Nephron (organoid): ENCODE data around the gene KIRREL3.

ENCODE experiments used
- H3K27ac Mint-ChIP-seq, 3 experiments: 2 replicates each; pipeline ENCODE4 v1.8.0; 2020; ENCODE audit warnings: mixed read lengths in 3 of 3, mild to moderate bottlenecking in 2 of 3, moderate library complexity in 1 of 3
- H3K27me3 Mint-ChIP-seq: 2 replicates; pipeline ENCODE4 v1.8.0; 2021; ENCODE audit warnings: low read depth, mild to moderate bottlenecking, moderate library complexity, mixed read lengths
- H3K36me3 Mint-ChIP-seq: 2 replicates; pipeline ENCODE4 v1.8.0; 2020; ENCODE audit warnings: low read depth, mixed read lengths
- H3K4me1 Mint-ChIP-seq: 2 replicates; pipeline ENCODE4 v1.8.0; 2020; ENCODE audit warnings: mixed read lengths
- H3K4me3 Mint-ChIP-seq, 3 experiments: 2 replicates each; pipeline ENCODE4 v1.8.0; 2020; ENCODE audit warnings: mild to moderate bottlenecking in 3 of 3, mixed read lengths in 3 of 3, moderate library complexity in 2 of 3
- H3K9me3 Mint-ChIP-seq: 2 replicates; pipeline ENCODE4 v1.8.0; 2020; ENCODE audit warnings: mixed read lengths
- CTCF ChIP-seq, 3 experiments: fragments of 200-600 bp; sonication (generic); IDR thresholded peaks; one replicate each; pipeline ENCODE4 v1.5.0; 2021; ENCODE audit warnings: antibody characterized with exemption in 3 of 3; ENCODE audit not compliant: unreplicated experiment in 3 of 3

The KIRREL3 gene

GRCh38 chr11:126844789-126845188, 155.8 kb downstream of the KIRREL3 start:
- no peaks in the 10 kb centered on the region for H3K36me3 Mint-ChIP-seq
- no peaks in the 10 kb centered on the region for H3K27me3 Mint-ChIP-seq
- no peak overlapping the region for H3K4me3 Mint-ChIP-seq
- H3K27ac Mint-ChIP-seq = peak overlapping the region in 1 of 3 experiments; percentile 62
- TF ChIP-seq CTCF (IDR thresholded peaks at IDR 0.05; ENCODE audit: unreplicated experiment in 3 of 3) = no peak
- peaks cover 3% of the 10 kb centered on the region for H3K9me3 Mint-ChIP-seq
- H3K4me1 Mint-ChIP-seq = peaks cover 9% of the 10 kb centered on the region

- H3K4me1 Mint-ChIP-seq = peaks cover 26% of the 10 kb centered on the region
- H3K27ac Mint-ChIP-seq = peak overlapping the region; percentile 72 to 88 (median 83)
- no peaks in the 10 kb centered on the region for H3K27me3 Mint-ChIP-seq
- peaks cover 3% of the 10 kb centered on the region for H3K9me3 Mint-ChIP-seq
- no peaks in the 10 kb centered on the region for H3K36me3 Mint-ChIP-seq
- no peak overlapping the region for H3K4me3 Mint-ChIP-seq
- TF ChIP-seq CTCF (IDR thresholded peaks at IDR 0.05; ENCODE audit: unreplicated experiment in 3 of 3) = no peak
Observed at GRCh38 chr11:126843096-126843495, 157.5 kb downstream of the KIRREL3 start.

GRCh38 chr11:126841999-126842398, 158.6 kb downstream of the KIRREL3 start:
- Mint-ChIP-seq H3K36me3 (no peaks in the 10 kb centered on the region), H3K27ac (peak overlapping the region; percentile 72 to 88 (median 83)), H3K4me3 (no peak overlapping the region), H3K27me3 (no peaks in the 10 kb centered on the region), H3K4me1 (peaks cover 33% of the 10 kb centered on the region), H3K9me3 (peaks cover 3% of the 10 kb centered on the region)
- TF ChIP-seq CTCF (IDR thresholded peaks at IDR 0.05; ENCODE audit: unreplicated experiment in 3 of 3) = no peak

GRCh38 chr11:126840975-126841374, 159.6 kb downstream of the KIRREL3 start:
- Mint-ChIP-seq H3K4me3 (no peak overlapping the region), H3K4me1 (peaks cover 33% of the 10 kb centered on the region), H3K36me3 (no peaks in the 10 kb centered on the region), H3K9me3 (peaks cover 3% of the 10 kb centered on the region), H3K27me3 (no peaks in the 10 kb centered on the region), H3K27ac (peak overlapping the region in 2 of 3 experiments; percentile 13 to 83)
- TF ChIP-seq CTCF (IDR thresholded peaks at IDR 0.05; ENCODE audit: unreplicated experiment in 3 of 3) = no peak

GRCh38 chr11:126840201-126840886, 160.2 kb downstream of the KIRREL3 start:
- Mint-ChIP-seq H3K4me1 (peaks cover 33% of the 10 kb centered on the region), H3K36me3 (no peaks in the 10 kb centered on the region), H3K9me3 (peaks cover 3% of the 10 kb centered on the region), H3K27ac (peak overlapping the region; percentile 64 to 83 (median 65)), H3K4me3 (no peak overlapping the region), H3K27me3 (no peaks in the 10 kb centered on the region)
- no peak for TF ChIP-seq CTCF (IDR thresholded peaks at IDR 0.05; ENCODE audit: unreplicated experiment in 3 of 3)

- peaks cover 36% of the 10 kb centered on the region for H3K4me1 Mint-ChIP-seq
- no peak for TF ChIP-seq CTCF (IDR thresholded peaks at IDR 0.05; ENCODE audit: unreplicated experiment in 3 of 3)
- H3K9me3 Mint-ChIP-seq = no peaks in the 10 kb centered on the region
- no peak overlapping the region for H3K4me3 Mint-ChIP-seq
- H3K27me3 Mint-ChIP-seq = no peaks in the 10 kb centered on the region
- H3K27ac Mint-ChIP-seq = peak overlapping the region; percentile 64 to 83 (median 65)
- no peaks in the 10 kb centered on the region for H3K36me3 Mint-ChIP-seq
Observed at GRCh38 chr11:126839496-126839895, 161.1 kb downstream of the KIRREL3 start.
